HG02759 (cell line): ENCODE results near the gene TCEAL5.
"Not testable (repeated sequence)": the region's sequence is repeated elsewhere in the genome, so short reads cannot be mapped to it uniquely, and the experiment has no call there.

ENCODE experiments used
- ATAC-seq: cut with Tn5 transposase; IDR thresholded peaks from one replicate; pipeline ENCODE4 v1.9.1; 2021; ENCODE audit warnings: mild to moderate bottlenecking, moderate library complexity; ENCODE audit not compliant: unreplicated experiment

The TCEAL5 gene

GRCh38 chrX:103235608-103236007 is 40.9 kb downstream of the TCEAL5 start:
- not testable (repeated sequence) for ATAC-seq

- ATAC-seq, result no peak
These were observed 41.7 kb downstream of the TCEAL5 start for GRCh38 chrX:103234869-103235268.

- ATAC-seq, result no peak
These were observed 43.3 kb downstream of the TCEAL5 start for GRCh38 chrX:103233263-103233662.

- ATAC-seq, result not testable (repeated sequence)
These were observed 50.6 kb downstream of the TCEAL5 start for GRCh38 chrX:103225918-103226317.
